GM12878 (cell line): Measurements from ENCODE around the gene BCKDHA. TPM values are rescaled to one million over a fixed set of nuclear protein-coding genes. Genes with fewer than 3 reads are reported as not detected.

Source experiments
- ATAC-seq: fragments of 200-7000 bp; cut with Tn5 transposase; 3 replicates; pipeline ENCODE4 v1.9.1; 2020; ENCODE audit warnings: mild to moderate bottlenecking, moderate library complexity
- BruUV-seq: library from RNA; stranded (reverse); fragments of 400-500 nt; replicated peaks from 2 replicates; lab custom pipeline; 2021; lab: Mats Ljungman, UMichigan
- CTCF ChIA-PET: fragments of 300-600 bp; sonication (Branson Sonifier 250); formaldehyde crosslinking; extraction: SDS; loops from one replicate; lab custom pipeline; 2021; ENCODE audit warnings: inconsistent platforms; lab: Yijun Ruan, JAX
- POLR2A ChIA-PET: fragments of 350-600 bp; formaldehyde crosslinking; extraction: SDS; loops from one replicate; lab custom pipeline; 2021; ENCODE audit warnings: inconsistent platforms; lab: Charles Lee
- RAD21 ChIA-PET: fragments of 300-600 bp; sonication (Branson Sonifier 250); formaldehyde crosslinking; loops from one replicate; lab custom pipeline; 2023; ENCODE audit warnings: antibody characterized with exemption; ENCODE audit not compliant: unreplicated experiment; lab: Charles Lee
- SMC1A ChIA-PET: fragments of 300-600 bp; sonication (Branson Sonifier 250); formaldehyde crosslinking; loops from one replicate; lab custom pipeline; 2023; ENCODE audit not compliant: unreplicated experiment, uncharacterized antibody; lab: Charles Lee
- DNase-seq: peaks from one replicate; pipeline ENCODE4 v3.0.0-alpha.2; 2011; ENCODE audit warnings: low read depth, low spot score
- FAIRE-seq: peaks from 3 replicates; lab custom pipeline; 2011; peaks lifted over from hg19 to GRCh38; lab: Jason Lieb, UNC
- H2AFZ ChIP-seq: 2 replicates; pipeline ENCODE4 v1.6.0; 2011; ENCODE audit warnings: low read depth, low read length, control low read depth; ENCODE audit not compliant: control insufficient read depth
- H3K27ac ChIP-seq: 2 replicates; pipeline ENCODE4 v1.5.1; 2011; ENCODE audit warnings: control low read depth; ENCODE audit not compliant: control insufficient read depth, insufficient read depth
- H3K27me3 ChIP-seq, 2 experiments: replicated peaks in 1 of 2; 2 replicates each; pipeline versions ENCODE4 v1.6.0 to v1.6.1; 2011; ENCODE audit warnings: low read length in 1 of 2; ENCODE audit not compliant: control insufficient read depth in 2 of 2, insufficient read depth in 2 of 2
- H3K36me3 ChIP-seq, 2 experiments: 2 replicates each; pipeline ENCODE4 v1.5.1; 2011; ENCODE audit warnings: low read length in 1 of 2; ENCODE audit not compliant: control insufficient read depth in 2 of 2, insufficient read depth in 2 of 2
- H3K4me1 ChIP-seq: 2 replicates; pipeline ENCODE4 v1.6.1; 2011; ENCODE audit warnings: mild to moderate bottlenecking, low read length, moderate library complexity, mixed read lengths; ENCODE audit not compliant: control insufficient read depth, insufficient read depth
- H3K4me2 ChIP-seq: 2 replicates; pipeline ENCODE4 v1.6.0; 2011; ENCODE audit warnings: control low read depth; ENCODE audit not compliant: control insufficient read depth, insufficient read depth
- H3K4me3 ChIP-seq: fragments of 200-600 bp; sonication (generic); 2 replicates; pipeline ENCODE4 v1.5.1; 2016
- H3K79me2 ChIP-seq: 2 replicates; pipeline ENCODE4 v1.6.0; 2011; ENCODE audit warnings: low read length; ENCODE audit not compliant: control insufficient read depth, insufficient read depth
- H3K9ac ChIP-seq: 2 replicates; pipeline ENCODE4 v1.8.0; 2011; ENCODE audit warnings: low read length, control low read depth, mixed read lengths; ENCODE audit not compliant: control insufficient read depth, insufficient read depth
- H3K9me3 ChIP-seq: replicated peaks from 3 replicates; pipeline ENCODE4 v1.5.1; 2011; ENCODE audit warnings: mild to moderate bottlenecking, low read length; ENCODE audit not compliant: control insufficient read depth, insufficient read depth
- H4K20me1 ChIP-seq: 2 replicates; pipeline ENCODE4 v1.6.0; 2011; ENCODE audit not compliant: control insufficient read depth, insufficient read depth
- CEBPB ChIP-seq, 2 experiments: fragments of 150-350 bp in 1 of 2; IDR thresholded peaks; 2 replicates each; pipeline ENCODE4 v1.6.1; 2012 to 2014; ENCODE audit warnings: low read depth in 2 of 2, low read length in 2 of 2, borderline replicate concordance in 1 of 2, inconsistent platforms in 1 of 2
- CHD4 ChIP-seq: fragments of 200-600 bp; sonication (generic); IDR thresholded peaks from 2 replicates; pipeline ENCODE4 v1.6.1; 2016; ENCODE audit warnings: mild to moderate bottlenecking
- IRF5 ChIP-seq: fragments of 450-650 bp; IDR thresholded peaks from 2 replicates; pipeline ENCODE4 v1.6.1; 2017; ENCODE audit warnings: borderline replicate concordance
- NKRF ChIP-seq: fragments of 450-650 bp; conservative IDR thresholded peaks from 2 replicates; pipeline ENCODE4 v1.6.1; 2017; ENCODE audit warnings: mild to moderate bottlenecking, moderate library complexity
- PBX3 ChIP-seq: IDR thresholded peaks from 2 replicates; pipeline ENCODE4 v1.6.1; 2011; ENCODE audit warnings: mild to moderate bottlenecking, low read depth, low read length, moderate library complexity; ENCODE audit not compliant: insufficient replicate concordance
- POLR2A ChIP-seq: IDR thresholded peaks from 2 replicates; pipeline ENCODE4 v1.6.1; 2011; ENCODE audit warnings: low read depth, mild to moderate bottlenecking, low read length
- POLR2AphosphoS2 ChIP-seq: IDR thresholded peaks from 2 replicates; pipeline ENCODE4 v1.6.1; 2011; ENCODE audit warnings: low read depth, mild to moderate bottlenecking, low read length, improper control_type of control experiment, moderate library complexity
- SUZ12 ChIP-seq: fragments of 200-600 bp; sonication (generic); IDR thresholded peaks from one replicate; pipeline ENCODE4 v1.6.1; 2018; ENCODE audit warnings: antibody characterized with exemption, mild to moderate bottlenecking; ENCODE audit not compliant: unreplicated experiment
- TBL1XR1 ChIP-seq: IDR thresholded peaks from 2 replicates; pipeline ENCODE4 v1.6.1; 2012; ENCODE audit warnings: low read depth, low read length, improper control_type of control experiment
- WRNIP1 ChIP-seq: IDR thresholded peaks from 2 replicates; pipeline ENCODE4 v1.6.1; 2011; ENCODE audit warnings: low read depth, low read length, improper control_type of control experiment, borderline replicate concordance
- ZNF207 ChIP-seq: fragments of 450-650 bp; IDR thresholded peaks from 2 replicates; pipeline ENCODE4 v1.6.1; 2014; ENCODE audit warnings: antibody characterized with exemption, mild to moderate bottlenecking, borderline replicate concordance
- ZNF24 ChIP-seq: fragments of 450-650 bp; IDR thresholded peaks from 2 replicates; pipeline ENCODE4 v1.6.1; 2017; ENCODE audit warnings: antibody characterized with exemption, mild to moderate bottlenecking
- WGBS: methylation state at CpG from one replicate; pipeline ENCODE4 v1.1.6; 2016; ENCODE audit warnings: low lambda C conversion rate; ENCODE audit not compliant: insufficient replicate concordance, insufficient coverage; ENCODE audit errors: missing lambda C conversion rate; 5-methylcytosine and 5-hydroxymethylcytosine counted together
- in situ Hi-C: fragments of 300-500 bp; cut with MboI; formaldehyde crosslinking; loops from 9 replicates; pipeline ENCODE4 v1.14.3; 2018; ENCODE audit warnings: mixed read lengths
- intact Hi-C: fragments of 100-400 bp; cut with micrococcal nuclease; formaldehyde crosslinking; loops from one replicate; pipeline ENCODE4 v1.14.2; 2022; ENCODE audit not compliant: unreplicated experiment
- polyA plus RNA-seq, 11 experiments: library from polyadenylated mRNA; depleted of rRNA in 4 of 11; unstranded in 6 of 11; stranded (reverse) in 5 of 11; fragments of >200 nt; fragmentation: Nextera tagmentation in 4 of 11; fragmentation: Illumina TruSeq in 1 of 11; extraction: Ambion mirVana in 4 of 11; extraction: Trizol in 1 of 11; gene quantifications; 1 replicate in 1 of 11; 2 replicates in 10 of 11; pipeline versions ENCODE4 v1.2.1 to v1.2.3, GENCODE V29; 2011 to 2016; ENCODE audit warnings: inconsistent platforms in 2 of 11, missing spikeins in 2 of 11, low read depth in 1 of 11
- total RNA-seq, 4 experiments: library from RNA; depleted of rRNA in 3 of 4; stranded (reverse); fragments of >200 nt in 3 of 4; fragmentation: Illumina TruSeq in 1 of 4; extraction: Trizol in 1 of 4; gene quantifications; 2 replicates each; pipeline versions ENCODE4 v1.2.1 to v1.2.3, GENCODE V29; 2013 to 2021

The BCKDHA gene
- total and polyA plus RNA-seq, 10 of the 15 experiments (the other 5 are each of a cell fraction or from before 2014, with no cell fraction given) = 9.9 to 107 (median 46.4) TPM

- H3K27ac ChIP-seq = no peak overlapping the region
- H3K9ac ChIP-seq = no peak overlapping the region
- H2AFZ ChIP-seq = no peak overlapping the region
- no peak overlapping the region for H3K4me2 ChIP-seq
- H3K79me2 ChIP-seq = peaks cover 5% of the 10 kb centered on the region
- H3K36me3 ChIP-seq = peaks cover 0 to 3% of the 10 kb centered on the region in 2 experiments; a peak in 3 of 4 replicates
- no peak for DNase-seq
- H4K20me1 ChIP-seq = no peaks in the 10 kb centered on the region
- CTCF ChIA-PET = no interaction called here
- RAD21 ChIA-PET = no interaction called here
- no TSS peak for BruUV-seq
- POLR2A ChIA-PET = no interaction called here
- in situ Hi-C loops = no loop called here
- no peaks in the 10 kb centered on the region for H3K9me3 ChIP-seq
- TF ChIP-seq TBL1XR1 = no peak
- TF ChIP-seq WRNIP1 = no peak
- TF ChIP-seq POLR2AphosphoS2 = no peak
- no peak for TF ChIP-seq PBX3
- no peak for TF ChIP-seq POLR2A
- no peak for TF ChIP-seq CEBPB (IDR thresholded peaks at IDR 0.05; ENCODE audit: borderline replicate concordance in 1 of 2, low read depth in 2 of 2, low read length in 2 of 2)
- no peak for TF ChIP-seq NKRF
- TF ChIP-seq CHD4 = no peak
- TF ChIP-seq SUZ12 = no peak
- no peak for TF ChIP-seq ZNF207
- no peak for TF ChIP-seq IRF5
- TF ChIP-seq ZNF24 = no peak
- intact Hi-C loops = no loop called here
- FAIRE-seq = no peak
- H3K4me1 ChIP-seq = peaks cover 18% of the 10 kb centered on the region
- ATAC-seq = no peak
- no peak overlapping the region for H3K4me3 ChIP-seq
- H3K27me3 ChIP-seq = no peaks in the 10 kb centered on the region
- SMC1A ChIA-PET = no interaction called here
- WGBS = 74% methylated on average over 11 of the region's 11 CpGs
Measured at GRCh38 chr19:41411968-41412265, 14.3 kb downstream of the BCKDHA start.
